Measurements from ENCODE around the gene TTC39B.
"Not testable (repeated sequence)": the region's sequence is repeated elsewhere in the genome, so short reads cannot be mapped to it uniquely, and the experiment has no call there.

TTC39B gene

DNA sequence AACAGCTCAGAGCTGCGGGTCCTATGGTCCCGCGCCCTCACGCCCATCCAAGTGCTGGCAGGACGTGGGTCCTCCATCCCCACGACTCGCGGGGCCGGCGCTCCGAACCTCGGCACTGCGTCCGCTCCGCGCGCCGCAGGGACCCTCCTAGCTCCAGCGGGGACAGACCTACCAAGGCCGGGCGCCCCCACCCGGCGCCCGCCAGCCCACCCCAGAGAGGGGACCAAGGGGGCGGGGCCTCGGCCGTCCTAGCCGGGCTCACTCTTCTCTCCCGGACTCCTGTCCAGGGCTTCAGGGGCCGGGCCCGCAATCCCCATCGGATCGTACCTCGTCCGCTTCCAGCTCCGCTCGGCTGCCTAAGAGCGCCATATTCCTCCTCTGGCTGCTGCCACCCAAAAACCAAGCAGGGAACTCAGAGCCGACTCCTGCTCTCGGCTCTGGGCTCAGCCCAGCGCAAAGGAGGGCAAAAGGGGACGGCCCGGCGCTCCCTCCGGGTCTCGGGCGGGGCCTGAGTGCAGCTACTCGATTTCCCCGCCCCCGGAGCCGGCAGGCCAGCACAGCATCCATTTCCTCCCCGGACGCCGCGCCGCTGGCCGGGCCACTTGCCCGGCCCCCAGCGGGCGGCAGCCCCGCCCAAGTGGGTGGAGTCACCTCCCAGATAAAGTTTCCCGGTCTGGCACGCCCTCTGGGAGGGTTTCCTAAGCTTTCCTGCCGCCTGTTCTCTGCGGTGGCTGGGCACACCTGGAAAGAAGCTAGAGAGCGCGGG, at the start of gene TTC39B:
Gene TTC39B (minus strand): TSS at position 460 of the 766 bp plus-strand sequence. CDS start 91 bp downstream, at position 369.
- DNase-seq (ENCODE audit: low read depth, low spot score): peak; percentile 55

DNA sequence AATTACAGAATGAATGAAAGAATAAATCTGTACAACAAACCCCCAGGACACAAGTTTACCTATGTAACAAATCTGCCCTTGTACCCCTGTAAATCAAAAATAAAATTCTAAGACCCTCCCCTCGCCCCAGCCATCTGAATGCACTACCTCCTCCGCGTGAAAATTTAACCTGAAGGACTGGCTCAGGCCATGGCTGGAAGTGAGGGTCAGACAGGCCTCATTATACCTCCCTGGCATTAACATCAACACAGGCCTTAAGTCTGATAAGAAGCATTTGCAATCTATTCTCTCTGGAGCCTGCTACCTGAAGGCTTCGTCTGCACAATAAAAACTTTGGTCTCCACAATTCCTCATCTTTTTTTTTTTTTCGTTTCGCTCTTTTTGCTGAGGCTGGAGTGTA, 48.7 kb upstream of the TTC39B start:
- no peak for DNase-seq (ENCODE audit: low read depth, low spot score)

DNA sequence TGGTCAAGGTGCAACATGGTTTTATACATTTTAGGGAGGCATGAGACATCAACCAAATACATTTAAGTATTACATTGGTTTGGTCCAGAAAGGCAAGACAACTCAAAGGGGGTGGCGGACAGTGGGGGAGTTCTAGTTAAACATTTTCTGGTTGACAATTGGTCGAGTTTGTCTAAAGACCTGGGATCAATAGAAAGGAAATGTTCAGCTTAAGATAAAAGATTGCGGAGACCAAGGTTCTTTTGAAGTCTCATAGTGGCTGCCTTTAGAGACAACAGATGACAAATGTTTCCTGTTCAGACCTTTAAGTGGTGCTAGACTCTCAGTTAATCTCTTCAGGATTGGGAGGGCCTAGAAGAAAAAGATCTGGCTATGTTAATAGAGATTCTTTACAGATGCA, 47.7 kb upstream of the TTC39B start:
- DNase-seq (ENCODE audit: low read depth, low spot score): no peak

DNA sequence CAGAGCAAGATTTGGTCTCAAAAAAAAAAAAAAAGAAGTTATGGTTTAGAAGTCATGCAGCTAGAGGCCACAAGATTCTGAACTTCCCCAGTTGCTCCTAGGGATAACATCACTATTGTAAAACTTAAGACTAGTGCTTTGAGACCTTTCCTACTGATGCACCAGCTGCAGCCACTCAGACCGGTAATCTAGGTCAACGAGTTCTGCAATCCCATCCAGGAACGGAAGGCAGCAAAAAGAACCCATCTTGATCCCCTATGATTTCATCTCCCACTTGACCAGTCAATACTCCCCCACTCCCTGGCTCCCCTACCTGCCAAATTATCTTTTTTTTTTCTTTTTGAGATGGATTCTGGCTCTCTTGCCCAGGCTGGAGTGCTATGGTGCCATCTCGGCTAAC, 46.9 kb upstream of the TTC39B start:
- no peak for DNase-seq (ENCODE audit: low read depth, low spot score)

DNA sequence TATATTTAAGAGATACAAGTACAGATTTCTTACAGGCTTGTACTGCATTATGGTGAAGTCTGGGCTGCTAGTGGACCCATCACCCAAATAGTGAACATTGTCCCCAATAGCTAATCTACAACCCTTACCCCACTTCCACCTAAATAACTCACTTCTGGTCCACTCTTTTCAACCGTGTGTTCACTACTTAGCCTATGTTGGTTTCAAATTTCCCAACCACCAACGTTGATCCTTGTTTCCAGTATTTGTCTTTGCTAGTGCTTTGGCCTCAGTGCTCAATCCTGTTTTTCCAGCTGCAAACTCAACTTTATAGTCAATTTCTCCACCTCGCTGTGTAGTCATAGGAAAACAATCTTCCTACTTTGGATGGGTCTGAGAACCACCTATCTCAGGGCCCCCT, 45.3 kb upstream of the TTC39B start:
- DNase-seq (ENCODE audit: low read depth, low spot score): no peak

DNA sequence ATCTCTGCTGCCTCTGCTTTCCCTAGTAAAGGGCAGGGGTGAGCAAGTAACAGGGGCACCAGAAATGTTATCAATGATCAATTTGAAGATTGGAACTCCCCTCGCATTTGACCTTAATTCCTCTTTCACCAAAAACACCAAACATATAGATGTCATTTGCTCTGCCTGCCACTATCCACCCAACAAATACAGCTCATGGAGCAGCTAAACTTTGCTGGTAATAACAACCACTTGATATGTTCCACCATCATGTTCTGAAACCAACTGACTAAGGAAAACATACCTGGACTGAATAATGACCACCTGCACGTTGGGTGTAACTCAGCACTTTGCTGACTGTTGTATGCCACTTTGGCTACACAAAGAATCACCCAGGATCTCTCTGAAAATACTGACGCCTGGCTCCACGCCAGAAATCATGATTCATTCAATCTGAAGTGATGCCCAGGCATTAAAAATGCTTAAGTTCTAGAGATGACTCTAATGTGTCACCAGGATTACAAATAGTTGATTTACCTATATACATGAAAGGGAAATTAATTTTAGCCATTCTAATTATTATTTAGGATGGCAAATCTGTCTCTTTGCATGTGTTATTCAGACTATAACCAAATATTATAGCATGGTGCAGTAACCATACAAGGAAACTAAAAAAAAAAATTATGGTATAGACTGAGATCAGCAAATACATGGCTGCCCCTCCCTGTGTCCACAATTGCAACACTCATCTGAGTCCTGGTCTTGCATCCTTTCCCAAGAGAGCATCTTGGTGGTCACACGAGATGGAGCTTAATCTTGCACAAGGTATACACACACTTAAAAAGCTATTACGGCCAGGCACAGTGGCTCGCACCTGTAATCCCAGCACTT, 43.1 kb upstream of the TTC39B start:
- DNase-seq (ENCODE audit: low read depth, low spot score): no peak

GRCh38 chr9:15346837-15347236, 39.8 kb upstream of the TTC39B start:
- DNase-seq (ENCODE audit: low read depth, low spot score): no peak

GRCh38 chr9:15344191-15344590, 37.2 kb upstream of the TTC39B start:
- DNase-seq (ENCODE audit: low read depth, low spot score): no peak

- DNase-seq (ENCODE audit: low read depth, low spot score): no peak
These were observed 26.4 kb upstream of the TTC39B start for GRCh38 chr9:15333376-15333881.

GRCh38 chr9:15332939-15333338, 25.9 kb upstream of the TTC39B start:
- no peak for DNase-seq (ENCODE audit: low read depth, low spot score)

- no peak for DNase-seq (ENCODE audit: low read depth, low spot score)
These were observed 22.6 kb upstream of the TTC39B start for GRCh38 chr9:15329539-15330109.

GRCh38 chr9:15328946-15329345, 21.9 kb upstream of the TTC39B start:
- no peak for DNase-seq (ENCODE audit: low read depth, low spot score)

GRCh38 chr9:15322695-15323094, 15.7 kb upstream of the TTC39B start:
- not testable (repeated sequence) for DNase-seq (ENCODE audit: low read depth, low spot score)

DNA sequence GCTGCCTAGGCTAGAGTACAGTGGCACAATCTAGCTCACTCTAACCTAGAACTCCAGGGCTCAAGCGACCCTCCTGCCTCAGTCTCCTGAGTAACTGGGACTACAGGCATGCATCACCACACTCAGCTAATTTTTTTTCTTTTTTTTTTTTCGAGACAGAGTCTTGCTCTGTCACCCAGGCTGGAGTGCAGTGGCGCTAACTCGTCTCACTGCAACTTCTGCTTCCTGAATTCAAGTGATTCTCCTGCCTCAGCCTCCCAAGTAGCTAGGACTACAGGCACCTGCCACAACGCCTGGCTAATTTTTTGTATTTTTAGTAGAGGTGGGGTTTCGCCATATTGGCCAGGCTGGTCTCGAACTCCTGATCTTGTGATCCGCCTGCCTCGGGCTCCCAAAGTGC, 12.6 kb upstream of the TTC39B start:
- not testable (repeated sequence) for DNase-seq (ENCODE audit: low read depth, low spot score)

GRCh38 chr9:15317836-15318235, 10.8 kb upstream of the TTC39B start:
- no peak for DNase-seq (ENCODE audit: low read depth, low spot score)

GRCh38 chr9:15311607-15312006, 4.6 kb upstream of the TTC39B start:
- no peak for DNase-seq (ENCODE audit: low read depth, low spot score)

DNA sequence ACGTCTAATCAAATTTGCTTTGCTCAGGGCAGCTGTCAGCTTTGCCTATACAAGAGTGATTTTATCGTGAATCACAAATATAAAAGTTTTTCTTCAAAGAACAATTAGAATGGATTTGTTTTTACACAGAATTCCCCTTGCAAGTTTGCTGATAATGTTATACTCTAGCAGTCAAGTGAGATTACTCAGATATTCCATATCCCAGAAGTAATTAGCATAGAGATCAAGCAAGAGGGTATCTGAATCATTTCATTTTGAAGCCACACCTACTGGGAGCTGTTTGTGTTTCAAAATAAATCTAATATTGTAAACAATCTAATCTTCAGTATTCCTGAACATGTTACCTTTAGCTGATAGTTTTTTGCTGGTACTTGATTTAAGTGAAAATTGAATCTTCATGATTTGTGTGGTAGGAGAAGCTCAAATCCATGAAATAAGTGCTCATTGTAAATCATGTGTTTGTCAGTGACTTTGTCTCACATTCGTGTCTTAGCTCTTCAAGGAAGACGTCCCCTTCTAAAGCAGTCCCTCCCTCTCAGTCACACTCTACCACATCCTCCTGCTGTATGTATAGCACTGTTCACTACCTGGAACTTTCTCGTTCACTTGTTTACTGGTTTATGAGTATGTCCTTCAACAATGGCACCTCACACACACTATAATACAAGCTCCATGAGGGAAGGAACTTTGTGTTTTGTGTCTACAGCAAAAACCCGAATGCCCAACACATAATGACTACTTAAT, 3.3 kb upstream of the TTC39B start:
- no peak for DNase-seq (ENCODE audit: low read depth, low spot score)

DNA sequence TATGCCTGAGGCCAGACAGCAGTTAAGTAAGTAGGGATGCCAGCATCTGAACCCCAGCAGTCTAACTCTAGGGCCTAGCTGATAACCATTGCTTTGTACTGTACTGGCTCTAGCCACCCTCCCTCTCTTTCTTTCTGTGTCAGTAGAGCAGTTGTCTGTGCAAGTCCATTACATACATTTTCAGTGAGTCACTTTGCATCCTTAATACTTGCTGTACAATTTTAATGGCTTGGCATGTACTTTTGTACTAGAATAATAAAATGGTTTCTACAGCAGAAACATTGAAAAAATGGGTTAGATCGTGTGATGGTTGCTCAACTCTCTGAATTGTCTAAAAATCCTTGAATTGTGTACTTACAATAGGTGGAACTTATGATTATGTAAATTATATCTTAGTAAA, 1.5 kb upstream of the TTC39B start:
- no peak for DNase-seq (ENCODE audit: low read depth, low spot score)

DNA sequence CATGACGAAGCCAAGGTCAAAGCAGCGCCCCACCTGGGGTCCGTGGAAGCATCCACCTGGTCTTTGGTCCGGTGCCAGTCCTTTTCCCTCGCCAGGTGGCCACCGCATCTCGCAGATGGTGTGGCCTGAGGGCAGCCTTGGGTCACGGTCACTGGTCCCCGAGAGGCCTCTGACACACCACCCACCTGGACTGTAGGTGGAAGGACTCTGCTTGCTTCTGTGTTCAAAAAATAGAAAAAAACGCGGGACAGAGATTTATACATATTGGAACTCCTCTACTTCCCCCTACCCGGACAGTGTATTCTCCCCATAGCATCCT, 466 bp upstream of the TTC39B start:
- no peak for DNase-seq (ENCODE audit: low read depth, low spot score)

- no peak for DNase-seq (ENCODE audit: low read depth, low spot score)
These were observed 804 bp downstream of the TTC39B start for GRCh38 chr9:15306068-15306756.

DNA sequence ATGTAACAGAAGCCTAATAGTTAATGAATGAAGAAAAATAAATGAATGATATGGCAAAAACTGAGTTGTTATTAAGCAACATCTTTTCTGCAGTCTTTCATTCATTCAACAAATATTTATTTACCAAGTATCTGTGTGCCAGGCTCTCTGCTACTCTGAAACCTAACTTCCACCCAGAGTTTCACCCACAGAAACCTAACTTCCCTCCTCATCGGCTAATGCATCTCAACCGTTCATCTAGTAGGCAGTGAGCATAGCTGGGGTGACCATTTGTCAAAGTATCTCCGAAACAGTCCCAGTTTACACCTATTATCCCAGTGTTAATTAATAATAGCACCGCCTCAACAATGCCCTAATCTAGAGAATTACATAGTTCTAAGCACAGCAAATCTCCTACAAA, 1.5 kb downstream of the TTC39B start:
- DNase-seq (ENCODE audit: low read depth, low spot score): no peak

Data from brain pericyte (primary cell).